H9 (cell line): Measurements from ENCODE around the gene ALDOA. TPM values are rescaled to one million over a fixed set of nuclear protein-coding genes. Genes with fewer than 3 reads are reported as not detected.

Experiments used
- DNase-seq: peaks from one replicate; pipeline ENCODE4 v3.0.0-alpha.2; 2017
- H2AFZ ChIP-seq: one replicate; pipeline ENCODE4 v1.6.1; 2013; ENCODE audit warnings: mild to moderate bottlenecking, low read length, control low read depth, moderate library complexity
- H2AK5ac ChIP-seq: 2 replicates; pipeline ENCODE4 v1.6.1; 2013; ENCODE audit warnings: low read length, control low read depth, mixed read lengths; ENCODE audit not compliant: insufficient read length
- H2BK120ac ChIP-seq: one replicate; pipeline ENCODE4 v1.6.1; 2013; ENCODE audit warnings: low read depth, mild to moderate bottlenecking, low read length, control low read depth, inconsistent platforms; ENCODE audit not compliant: poor library complexity, severe bottlenecking
- H2BK12ac ChIP-seq: 2 replicates; pipeline ENCODE4 v1.6.1; 2013; ENCODE audit warnings: low read length, control low read depth, mixed read lengths, low read depth; ENCODE audit not compliant: insufficient read length
- H2BK15ac ChIP-seq: 2 replicates; pipeline ENCODE4 v1.6.1; 2013; ENCODE audit warnings: low read depth, low read length, control low read depth
- H2BK20ac ChIP-seq: one replicate; pipeline ENCODE4 v1.6.1; 2013; ENCODE audit warnings: low read depth, mild to moderate bottlenecking, low read length, control low read depth, inconsistent platforms; ENCODE audit not compliant: poor library complexity, severe bottlenecking
- H2BK5ac ChIP-seq: 2 replicates; pipeline ENCODE4 v1.6.1; 2013; ENCODE audit warnings: low read length, control low read depth, mixed read lengths; ENCODE audit not compliant: insufficient read length
- H3K14ac ChIP-seq: 2 replicates; pipeline ENCODE4 v1.6.1; 2013; ENCODE audit warnings: low read length, control low read depth; ENCODE audit not compliant: insufficient read depth
- H3K18ac ChIP-seq: 2 replicates; pipeline ENCODE4 v1.6.1; 2013; ENCODE audit warnings: low read depth, mild to moderate bottlenecking, mixed read lengths, low read length, control low read depth; ENCODE audit not compliant: insufficient read length
- H3K23ac ChIP-seq: 2 replicates; pipeline ENCODE4 v1.6.1; 2013; ENCODE audit warnings: low read length, control low read depth, mixed read lengths, low read depth; ENCODE audit not compliant: insufficient read length
- H3K23me2 ChIP-seq: 2 replicates; pipeline ENCODE4 v1.6.1; 2013; ENCODE audit warnings: low read depth, mild to moderate bottlenecking, mixed read lengths, low read length, control low read depth; ENCODE audit not compliant: insufficient read length, poor library complexity, severe bottlenecking
- H3K27ac ChIP-seq: 2 replicates; pipeline ENCODE4 v1.5.1; 2013; ENCODE audit warnings: low read length, control low read depth, mixed read lengths, low read depth; ENCODE audit not compliant: insufficient read length
- H3K27me3 ChIP-seq: 2 replicates; pipeline ENCODE4 v1.6.1; 2013; ENCODE audit warnings: low read length, control low read depth, inconsistent platforms; ENCODE audit not compliant: insufficient read depth
- H3K4ac ChIP-seq: 2 replicates; pipeline ENCODE4 v1.6.1; 2013; ENCODE audit warnings: low read depth, mild to moderate bottlenecking, control low read depth, inconsistent platforms, low read length, moderate library complexity
- H3K4me1 ChIP-seq: 2 replicates; pipeline ENCODE4 v1.6.1; 2013; ENCODE audit warnings: low read length, control low read depth, inconsistent platforms; ENCODE audit not compliant: insufficient read depth
- H3K4me2 ChIP-seq: 2 replicates; pipeline ENCODE4 v1.6.1; 2013; ENCODE audit warnings: low read length, control low read depth, mixed read lengths; ENCODE audit not compliant: insufficient read length, insufficient read depth
- H3K56ac ChIP-seq: 2 replicates; pipeline ENCODE4 v1.6.1; 2013; ENCODE audit warnings: low read depth, mild to moderate bottlenecking, mixed read lengths, low read length, control low read depth; ENCODE audit not compliant: insufficient read length
- H3K79me1 ChIP-seq: 2 replicates; pipeline ENCODE4 v1.6.1; 2013; ENCODE audit warnings: low read depth, mild to moderate bottlenecking, moderate library complexity, low read length, control low read depth, inconsistent platforms; ENCODE audit not compliant: insufficient read depth, poor library complexity, severe bottlenecking
- H3K79me2 ChIP-seq: 2 replicates; pipeline ENCODE4 v1.6.1; 2013; ENCODE audit warnings: low read length, control low read depth, inconsistent platforms; ENCODE audit not compliant: insufficient read depth
- H3K9ac ChIP-seq: 2 replicates; pipeline ENCODE4 v1.6.1; 2013; ENCODE audit warnings: low read length, control low read depth, mixed read lengths; ENCODE audit not compliant: insufficient read length; ENCODE audit errors: extremely low read depth
- H3K9me3 ChIP-seq: one replicate; pipeline ENCODE4 v1.6.1; 2013; ENCODE audit warnings: low read depth, low read length, inconsistent platforms; ENCODE audit not compliant: control insufficient read depth
- H3T11ph ChIP-seq: one replicate; pipeline ENCODE4 v1.6.1; 2013; ENCODE audit warnings: mild to moderate bottlenecking, low read length, control low read depth, inconsistent platforms
- H4K20me1 ChIP-seq: one replicate; pipeline ENCODE4 v1.6.1; 2013; ENCODE audit not compliant: control insufficient read depth, insufficient read length, insufficient read depth
- H4K5ac ChIP-seq: 2 replicates; pipeline ENCODE4 v1.6.1; 2013; ENCODE audit warnings: low read depth, mild to moderate bottlenecking, mixed read lengths, low read length, control low read depth; ENCODE audit not compliant: insufficient read length
- H4K8ac ChIP-seq: replicated peaks from 2 replicates; pipeline ENCODE4 v1.6.1; 2013; ENCODE audit warnings: low read length, control low read depth, mixed read lengths, low read depth; ENCODE audit not compliant: insufficient read length
- H4K91ac ChIP-seq: 2 replicates; pipeline ENCODE4 v1.6.1; 2013; ENCODE audit warnings: low read depth, mild to moderate bottlenecking, moderate library complexity, mixed read lengths, low read length, control low read depth; ENCODE audit not compliant: insufficient read length
- H3K27ac Mint-ChIP-seq, 3 experiments: 2 replicates in 2 of 3; 3 replicates in 1 of 3; pipeline ENCODE4 v1.8.0; 2020 to 2021; ENCODE audit warnings: mixed read lengths in 3 of 3, mild to moderate bottlenecking in 1 of 3, moderate library complexity in 1 of 3
- H3K27me3 Mint-ChIP-seq: 2 replicates; pipeline ENCODE4 v1.8.0; 2021; ENCODE audit warnings: low read depth, mild to moderate bottlenecking, moderate library complexity, mixed read lengths
- H3K36me3 Mint-ChIP-seq, 3 experiments: 2 replicates in 2 of 3; 3 replicates in 1 of 3; pipeline ENCODE4 v1.8.0; 2020 to 2021; ENCODE audit warnings: low read depth in 3 of 3, mixed read lengths in 3 of 3; ENCODE audit not compliant: insufficient read depth in 1 of 3
- H3K4me1 Mint-ChIP-seq, 2 experiments: 2 replicates each; pipeline ENCODE4 v1.8.0; 2020; ENCODE audit warnings: mixed read lengths in 2 of 2
- H3K4me3 Mint-ChIP-seq, 2 experiments: 2 replicates in 1 of 2; 3 replicates in 1 of 2; pipeline ENCODE4 v1.8.0; 2020 to 2021; ENCODE audit warnings: mild to moderate bottlenecking in 2 of 2, mixed read lengths in 2 of 2, moderate library complexity in 1 of 2
- H3K9me3 Mint-ChIP-seq, 2 experiments: 2 replicates in 1 of 2; 3 replicates in 1 of 2; pipeline ENCODE4 v1.8.0; 2020; ENCODE audit warnings: mild to moderate bottlenecking in 2 of 2, mixed read lengths in 2 of 2, moderate library complexity in 1 of 2
- CTCF ChIP-seq: fragments of 200-600 bp; sonication (generic); conservative IDR thresholded peaks from 3 replicates; pipeline ENCODE4 v1.8.0; 2021; ENCODE audit warnings: antibody characterized with exemption, mild to moderate bottlenecking
- WGBS: extraction: QIAGEN DNeasy Blood & Tissue Kit; methylation state at CpG from one replicate; pipeline ENCODE4 v1.1.7; 2013; ENCODE audit warnings: missing lambda C conversion rate, low lambda C conversion rate, mixed read lengths; ENCODE audit not compliant: insufficient read length; ENCODE audit errors: extremely low coverage; 5-methylcytosine and 5-hydroxymethylcytosine counted together
- total RNA-seq: library from RNA; stranded (reverse); gene quantifications from 2 replicates; pipeline ENCODE4 v1.2.1, GENCODE V29; 2021

ALDOA gene
- total RNA-seq, 1 experiment from 2014 or later = 1,356 TPM

- Histone ChIP-seq H2BK15ac (peak within 1 kb of the TSS; percentile 73; the same call in 1 of the 2 replicates), H2BK120ac (peak within 1 kb of the TSS; percentile 39), H4K5ac (peak within 1 kb of the TSS; percentile 81), H3K23me2 (peaks cover 11% of the 10 kb centered on the region), H3K18ac (peak within 1 kb of the TSS; percentile 92), H3K4ac (peak within 1 kb of the TSS; percentile 6; the same call in 1 of the 2 replicates), H3K4me2 (peak within 1 kb of the TSS; percentile 73), H3K14ac (peak within 1 kb of the TSS; percentile 86), H2AK5ac (no peak within 1 kb of the TSS), H3K9ac (peak within 1 kb of the TSS; percentile 91), H2BK12ac (peak within 1 kb of the TSS; percentile 41), H2BK20ac (no peak within 1 kb of the TSS), H2BK5ac (no peak within 1 kb of the TSS), H4K20me1 (no peaks in the 10 kb centered on the region), H4K91ac (peak within 1 kb of the TSS; percentile 82), H3K27me3 (no peaks in the 10 kb centered on the region), H3K79me2 (peaks cover 12% of the 10 kb centered on the region; the same call in 1 of the 2 replicates), H3K9me3 (no peaks in the 10 kb centered on the region), H3K79me1 (no peaks in the 10 kb centered on the region), H3K4me1 (no peaks in the 10 kb centered on the region), H3K23ac (no peak within 1 kb of the TSS), H4K8ac (no peak within 1 kb of the TSS), H3K27ac (peak within 1 kb of the TSS; percentile 74), H2AFZ (no peak within 1 kb of the TSS), H3K56ac (no peak within 1 kb of the TSS), H3T11ph (no peak within 1 kb of the TSS)
- peak; percentile 95 for DNase-seq
- TF ChIP-seq CTCF = no peak
- Mint-ChIP-seq H3K36me3 (peaks cover 28 to 37% (median 29%) of the 10 kb centered on the region in 3 experiments), H3K9me3 (peaks cover 21 to 23% of the 10 kb centered on the region in 2 experiments), H3K4me1 (peaks cover 21% of the 10 kb centered on the region in 2 experiments), H3K27ac (peak within 1 kb of the TSS; percentile 97 to 99 (median 98)), H3K27me3 (peaks cover 6% of the 10 kb centered on the region), H3K4me3 (peak within 1 kb of the TSS; percentile 70 to 82)
- no CpG with 5 or more reads among the region's 77 CpGs for WGBS
Measured at GRCh38 chr16:30096105-30096861, 30.7 kb downstream of the ALDOA start, which contains the start of gene YPEL3. Gene YPEL3, minus strand, starts transcription at chr16:30096213. Its CDS starts 731 bp downstream, at chr16:30095482.
